Gastroesophageal sphincter (tissue), 3 donors: ENCODE data around the gene ITGA6.

Experiments used
- POLR2A ChIP-seq, 2 donors: fragments of 450-650 bp; IDR thresholded peaks; one replicate each; pipeline ENCODE4 v1.6.1; 2017; ENCODE audit warnings: antibody characterized with exemption in 2 of 2, mild to moderate bottlenecking in 2 of 2, moderate library complexity in 1 of 2
- TF ChIP-seq, protein P1 (sequence below), 4 experiments: fragments of 200-600 bp in 2 of 4; fragments of 450-650 bp in 2 of 4; sonication (generic) in 1 of 4; IDR thresholded peaks; one replicate each; pipeline ENCODE4 v1.5.1; 2017 to 2019; ENCODE audit warnings: antibody characterized with exemption in 4 of 4, mild to moderate bottlenecking in 2 of 4, moderate library complexity in 2 of 4

DNA sequence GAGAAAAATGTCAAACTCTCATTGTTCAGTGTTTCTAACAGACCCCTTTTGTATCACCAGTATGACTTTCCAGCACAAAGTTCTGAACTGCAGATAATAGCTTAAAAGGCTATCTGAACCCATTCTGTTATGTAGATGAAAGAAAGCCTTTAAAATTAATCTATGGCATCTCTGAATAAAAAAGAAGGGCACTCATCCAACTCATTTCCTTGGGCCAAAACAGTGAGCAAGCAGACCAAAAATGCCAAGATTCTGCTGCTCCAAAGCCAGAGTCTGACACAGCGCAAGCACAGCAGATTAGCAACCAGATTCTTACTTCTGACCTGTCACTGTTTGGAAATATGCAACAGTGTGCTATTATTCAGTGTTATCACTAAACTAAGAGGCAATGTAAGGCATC is 22.6 kb upstream of the ITGA6 start:
- TF ChIP-seq POLR2A (IDR thresholded peaks at IDR 0.05), result no peak
- TF ChIP-seq, protein P1, sequence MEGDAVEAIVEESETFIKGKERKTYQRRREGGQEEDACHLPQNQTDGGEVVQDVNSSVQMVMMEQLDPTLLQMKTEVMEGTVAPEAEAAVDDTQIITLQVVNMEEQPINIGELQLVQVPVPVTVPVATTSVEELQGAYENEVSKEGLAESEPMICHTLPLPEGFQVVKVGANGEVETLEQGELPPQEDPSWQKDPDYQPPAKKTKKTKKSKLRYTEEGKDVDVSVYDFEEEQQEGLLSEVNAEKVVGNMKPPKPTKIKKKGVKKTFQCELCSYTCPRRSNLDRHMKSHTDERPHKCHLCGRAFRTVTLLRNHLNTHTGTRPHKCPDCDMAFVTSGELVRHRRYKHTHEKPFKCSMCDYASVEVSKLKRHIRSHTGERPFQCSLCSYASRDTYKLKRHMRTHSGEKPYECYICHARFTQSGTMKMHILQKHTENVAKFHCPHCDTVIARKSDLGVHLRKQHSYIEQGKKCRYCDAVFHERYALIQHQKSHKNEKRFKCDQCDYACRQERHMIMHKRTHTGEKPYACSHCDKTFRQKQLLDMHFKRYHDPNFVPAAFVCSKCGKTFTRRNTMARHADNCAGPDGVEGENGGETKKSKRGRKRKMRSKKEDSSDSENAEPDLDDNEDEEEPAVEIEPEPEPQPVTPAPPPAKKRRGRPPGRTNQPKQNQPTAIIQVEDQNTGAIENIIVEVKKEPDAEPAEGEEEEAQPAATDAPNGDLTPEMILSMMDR (IDR thresholded peaks at IDR 0.05), result no peak
